C1 segment of cervical spinal cord (tissue), 14 donors: ENCODE results near the gene SLC8B1.

Source experiments
- DNase-seq, 14 donors: peaks; one replicate each; lab custom pipeline; 2025; lab: John Stamatoyannopoulos, UW

The SLC8B1 gene

DNA sequence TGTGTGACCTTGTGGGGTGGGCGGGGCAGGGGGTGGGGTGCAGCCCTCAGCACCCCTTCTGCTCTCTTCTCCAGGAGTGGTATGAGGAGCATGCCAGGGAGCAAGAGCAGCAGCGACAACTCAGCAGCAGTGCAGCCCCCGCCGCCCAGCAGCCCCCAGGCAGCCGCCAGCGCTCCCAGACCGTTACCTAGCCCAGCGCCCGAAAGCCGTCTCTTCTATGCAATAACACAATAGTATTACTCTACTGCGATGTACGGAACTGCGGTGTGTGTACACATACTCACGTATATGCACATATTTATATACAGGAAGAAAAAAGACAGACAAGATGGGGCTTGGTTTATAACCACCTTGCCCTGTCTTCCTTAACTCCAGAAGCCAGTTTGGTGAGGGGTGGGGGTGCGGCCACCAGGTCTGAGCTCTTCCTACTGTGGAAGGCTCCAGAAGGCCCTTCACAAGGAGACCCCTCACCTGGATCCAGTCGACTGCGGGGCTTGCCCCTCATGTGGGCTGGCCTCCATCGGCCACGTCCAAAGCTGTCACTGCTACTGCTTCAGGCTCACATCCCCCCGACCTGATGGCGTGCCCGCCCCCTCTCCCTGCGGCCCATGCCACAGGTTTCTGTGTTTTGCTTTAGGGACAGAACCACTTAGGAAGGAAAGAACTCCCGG is 38.9 kb downstream of the SLC8B1 start:
- no peak for DNase-seq

- no peak for DNase-seq
Measured at GRCh38 chr12:113293100-113293499, 41.8 kb downstream of the SLC8B1 start.

- DNase-seq = no peak
Measured at GRCh38 chr12:113292547-113292946, 42.4 kb downstream of the SLC8B1 start.

GRCh38 chr12:113292091-113292490 is 42.8 kb downstream of the SLC8B1 start:
- DNase-seq = no peak

DNA sequence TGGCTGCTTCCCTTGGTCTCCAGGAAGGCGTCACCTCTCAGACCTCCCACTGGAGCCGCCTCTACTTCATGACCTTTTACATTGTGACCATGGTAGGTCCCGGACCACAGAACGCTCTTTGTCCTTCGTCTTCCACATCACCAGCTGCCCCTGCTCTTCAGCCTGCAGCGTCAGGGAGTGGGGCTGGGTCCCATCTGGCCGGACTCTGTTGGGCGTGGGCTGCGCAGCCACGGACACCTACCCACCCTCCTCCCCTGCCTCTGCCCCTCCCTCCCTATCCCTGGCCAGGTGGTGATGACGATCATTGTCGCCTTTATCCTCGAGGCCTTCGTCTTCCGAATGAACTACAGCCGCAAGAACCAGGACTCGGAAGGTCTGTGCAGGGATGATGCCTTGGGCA is 43.3 kb downstream of the SLC8B1 start:
- peak in 1 of 14 donors; percentile 10 for DNase-seq

- no peak for DNase-seq
Measured at GRCh38 chr12:113290506-113290905, 44.4 kb downstream of the SLC8B1 start.

DNA sequence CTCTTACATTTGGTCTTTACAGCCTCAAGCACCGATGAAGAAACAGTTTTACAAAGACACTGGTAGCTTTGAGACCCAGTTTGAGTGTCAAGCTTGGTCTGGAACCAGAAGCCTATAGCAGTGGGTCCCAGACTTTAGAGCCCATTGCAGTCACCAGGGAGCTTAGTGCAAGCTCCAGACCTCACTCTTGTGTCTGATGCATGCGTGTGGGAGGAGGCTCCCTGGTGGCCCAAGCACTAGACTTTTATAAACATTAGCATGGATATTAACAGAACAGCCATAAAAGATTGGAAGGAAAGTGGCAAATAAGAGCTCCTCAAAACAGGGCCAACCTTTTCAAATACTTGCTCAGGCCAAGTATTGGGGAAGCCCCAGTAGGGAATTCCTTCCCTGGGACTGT is 45.5 kb downstream of the SLC8B1 start:
- DNase-seq = no peak

DNA sequence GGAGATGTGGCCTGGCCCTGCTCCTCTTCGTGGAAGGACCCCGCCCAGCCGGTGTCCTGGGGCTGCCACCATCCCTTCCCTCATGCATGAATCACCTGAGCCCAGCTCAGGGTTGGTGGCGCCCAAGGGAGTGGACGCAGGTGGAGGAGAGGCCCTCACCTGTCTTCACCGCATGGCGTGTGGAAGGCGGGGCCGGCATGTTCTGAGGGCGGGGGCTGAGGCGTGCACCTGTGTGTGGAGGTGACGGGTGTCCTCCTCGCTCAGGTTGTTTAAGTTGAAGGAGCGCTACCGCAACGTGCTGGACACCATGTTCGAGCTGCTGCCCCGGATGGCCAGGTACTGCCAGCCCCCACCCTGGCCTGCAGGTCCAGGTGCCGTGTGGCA is 47.0 kb downstream of the SLC8B1 start:
- DNase-seq = no peak

- no peak for DNase-seq
Measured at GRCh38 chr12:113287146-113287898, 47.6 kb downstream of the SLC8B1 start.

DNA sequence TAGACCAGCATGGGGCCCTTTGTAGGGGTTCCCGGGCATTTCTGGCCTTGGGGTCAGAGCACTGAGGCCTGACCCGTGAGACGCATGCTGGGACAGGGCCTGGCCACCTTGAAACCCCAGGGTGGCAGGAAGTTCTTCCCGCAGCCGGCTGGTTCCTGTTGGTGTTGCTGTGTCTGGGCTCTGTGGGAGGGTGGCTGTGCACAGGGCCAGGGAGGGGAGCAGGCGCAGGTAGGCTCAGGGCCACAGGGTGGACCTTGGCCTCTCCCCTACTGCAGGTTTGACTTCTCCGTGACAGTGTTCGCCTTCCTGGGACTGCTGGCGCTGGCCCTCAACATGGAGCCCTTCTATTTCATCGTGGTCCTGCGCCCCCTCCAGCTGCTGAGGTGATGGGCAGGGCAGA is 48.2 kb downstream of the SLC8B1 start:
- no peak for DNase-seq

DNA sequence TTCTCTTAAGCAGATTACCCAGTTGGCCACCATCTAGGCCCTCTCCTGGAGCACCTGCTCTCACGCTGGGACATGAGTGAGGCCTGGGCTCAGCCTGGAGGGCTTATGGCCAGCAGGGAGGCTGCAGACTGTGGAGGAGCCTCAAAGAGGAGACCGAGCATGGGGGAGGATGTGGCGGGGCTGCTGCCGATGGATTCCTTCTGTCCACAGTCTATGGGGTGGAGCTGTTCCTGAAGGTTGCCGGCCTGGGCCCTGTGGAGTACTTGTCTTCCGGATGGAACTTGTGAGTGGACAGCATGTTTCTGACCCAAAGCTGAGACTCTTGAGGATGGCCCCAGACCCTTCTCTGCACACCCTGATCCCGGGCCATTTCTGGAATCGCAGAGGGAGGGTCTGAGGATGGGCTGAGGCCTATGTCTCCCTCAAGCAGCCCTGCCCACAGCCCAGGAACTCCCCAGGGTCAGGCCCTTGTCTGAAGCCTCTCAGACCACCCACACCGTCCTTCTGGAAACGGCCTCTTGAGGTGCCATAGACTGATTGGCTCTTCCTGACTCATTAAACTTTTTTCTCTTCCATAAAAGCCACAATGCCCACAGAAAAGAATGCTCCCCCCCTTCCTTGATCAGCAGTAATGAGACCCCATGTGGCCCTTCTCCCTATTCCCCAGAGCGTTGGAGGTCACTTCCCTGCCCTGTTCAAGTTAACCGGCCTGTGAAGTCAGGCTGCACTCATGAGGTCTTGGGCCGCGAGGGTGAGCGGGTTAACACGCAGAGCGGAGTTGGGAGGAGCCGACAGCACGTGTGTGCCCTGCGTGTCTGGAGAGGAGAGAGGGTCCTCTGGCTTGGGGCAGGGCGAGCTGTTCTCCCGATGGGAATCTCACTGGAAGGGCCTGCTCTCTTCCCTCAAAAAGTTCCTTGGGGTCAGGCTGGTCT is 49.0 kb downstream of the SLC8B1 start:
- no peak for DNase-seq

DNA sequence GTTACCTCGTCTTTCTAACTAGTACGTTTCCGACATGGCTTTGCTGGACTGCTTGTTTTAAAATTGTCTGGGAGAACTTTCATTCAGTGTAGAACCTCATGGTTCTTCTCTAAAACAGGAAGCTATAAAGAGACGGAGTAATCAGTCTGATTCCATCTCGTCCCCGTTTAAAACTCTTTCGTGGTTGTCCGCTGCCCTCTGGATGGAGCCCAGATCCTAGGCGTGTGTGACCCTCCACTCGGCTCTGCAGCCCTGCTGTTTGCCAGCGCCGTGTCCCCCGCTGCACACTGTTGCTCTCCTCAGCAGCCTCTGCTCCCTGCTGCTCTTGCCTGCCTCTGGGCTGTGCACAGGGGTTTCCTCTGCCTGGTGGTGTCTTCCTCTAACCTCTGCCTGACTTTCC is 50.2 kb downstream of the SLC8B1 start:
- no peak for DNase-seq

GRCh38 chr12:113278633-113279032 is 56.3 kb downstream of the SLC8B1 start:
- DNase-seq = no peak

GRCh38 chr12:113278141-113278540 is 56.8 kb downstream of the SLC8B1 start:
- DNase-seq = no peak

DNA sequence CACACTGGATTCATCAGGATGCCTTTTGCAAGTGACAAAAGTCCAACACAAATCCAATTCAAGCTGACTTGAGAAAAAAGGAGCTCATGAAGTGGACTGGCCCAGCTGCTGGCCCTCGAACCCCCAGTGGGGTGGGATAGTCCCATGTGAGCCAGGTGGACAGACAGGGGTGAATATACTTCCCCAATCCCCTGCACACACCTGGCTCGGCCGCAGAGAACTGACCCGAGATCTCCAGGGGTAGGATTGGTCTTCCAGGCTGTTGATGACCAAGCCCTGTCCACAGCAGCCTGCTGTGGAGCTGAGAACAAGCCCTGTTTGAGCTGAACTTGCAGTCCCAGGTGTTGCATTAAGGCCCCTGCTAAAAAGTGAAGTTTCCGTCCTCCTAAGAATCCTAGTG is 57.4 kb downstream of the SLC8B1 start:
- no peak for DNase-seq

GRCh38 chr12:113276946-113277500 is 57.9 kb downstream of the SLC8B1 start:
- no peak for DNase-seq

- DNase-seq = no peak
Measured at GRCh38 chr12:113276306-113276705, 58.6 kb downstream of the SLC8B1 start.

- no peak for DNase-seq
Measured at GRCh38 chr12:113274848-113275247, 60.1 kb downstream of the SLC8B1 start.

GRCh38 chr12:113273053-113273725 is 61.7 kb downstream of the SLC8B1 start:
- DNase-seq = peak in 1 of 14 donors; percentile 40

- DNase-seq = peak in 12 of 14 donors; percentile 39 to 82 (median 56)
Measured at GRCh38 chr12:113271853-113272561, 62.9 kb downstream of the SLC8B1 start.

DNA sequence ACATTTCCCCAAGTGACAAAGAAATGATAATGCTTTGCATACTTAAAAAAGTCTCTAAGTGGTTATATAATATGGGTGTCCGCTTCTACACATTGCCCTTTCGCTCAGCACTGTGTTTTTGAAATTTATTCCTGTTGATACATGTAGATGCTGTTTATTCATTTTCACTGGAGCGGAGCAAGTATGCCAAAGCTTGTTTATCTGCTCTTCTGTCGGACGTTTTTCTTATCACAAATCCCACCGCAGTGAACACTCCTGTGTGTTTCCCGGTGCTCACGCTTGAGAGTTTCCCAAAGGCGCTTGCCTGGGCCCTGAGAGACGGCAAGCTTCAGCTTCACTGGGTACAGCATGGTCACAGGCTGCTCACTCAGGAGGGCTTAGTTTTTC is 63.5 kb downstream of the SLC8B1 start:
- DNase-seq = no peak
